Upper lobe of left lung (tissue), 4 donors: ENCODE results near the gene TNFAIP8.

Experiments used
- CTCF ChIP-seq, 6 experiments: fragments of 450-650 bp in 4 of 6; fragments of 200-600 bp in 2 of 6; sonication (generic) in 2 of 6; IDR thresholded peaks; one replicate each; pipeline ENCODE4 v1.5.1; 2016 to 2019; ENCODE audit warnings: antibody characterized with exemption in 6 of 6
- POLR2A ChIP-seq, 4 donors: fragments of 450-650 bp; IDR thresholded peaks; one replicate each; pipeline ENCODE4 v1.5.1; 2016 to 2017; ENCODE audit warnings: antibody characterized with exemption in 4 of 4, mild to moderate bottlenecking in 2 of 4

GRCh38 chr5:119318256-119318894 lies 37.4 kb upstream of the TNFAIP8 start:
- TF ChIP-seq POLR2A (IDR thresholded peaks at IDR 0.05), result no peak
- TF ChIP-seq CTCF (IDR thresholded peaks at IDR 0.05), result no peak
